KOPT-K1 (cell line): ENCODE results near the gene CASP2.
"Not testable (repeated sequence)": the region's sequence is repeated elsewhere in the genome, so short reads cannot be mapped to it uniquely, and the experiment has no call there.

Source experiments
- H3K27ac ChIP-seq: fragments of 200-600 bp; sonication (generic); 2 replicates; pipeline ENCODE4 v1.5.1; 2016; ENCODE audit warnings: antibody characterized with exemption, mild to moderate bottlenecking, low read depth, low read length; ENCODE audit not compliant: poor library complexity, severe bottlenecking
- H3K36me3 ChIP-seq: fragments of 200-600 bp; sonication (generic); 2 replicates; pipeline ENCODE4 v1.5.1; 2017; ENCODE audit warnings: antibody characterized with exemption, mild to moderate bottlenecking, low read length, moderate library complexity; ENCODE audit not compliant: insufficient read depth
- H3K9me3 ChIP-seq: fragments of 200-600 bp; sonication (generic); 2 replicates; pipeline ENCODE4 v1.5.1; 2017; ENCODE audit warnings: antibody characterized with exemption, low read length, mild to moderate bottlenecking; ENCODE audit not compliant: insufficient read depth, poor library complexity, severe bottlenecking

CASP2 gene

GRCh38 chr7:143256932-143257331, 31.2 kb upstream of the CASP2 start:
- Histone ChIP-seq H3K36me3 (no peaks in the 10 kb centered on the region), H3K27ac (no peak overlapping the region), H3K9me3 (peaks cover 19% of the 10 kb centered on the region)

GRCh38 chr7:143257501-143257900, 30.6 kb upstream of the CASP2 start:
- H3K27ac ChIP-seq, result no peak overlapping the region
- H3K9me3 ChIP-seq, result peaks cover 13% of the 10 kb centered on the region
- no peaks in the 10 kb centered on the region for H3K36me3 ChIP-seq

GRCh38 chr7:143258831-143259230, 29.3 kb upstream of the CASP2 start:
- Histone ChIP-seq H3K36me3 (no peaks in the 10 kb centered on the region), H3K27ac (no peak overlapping the region), H3K9me3 (peaks cover 4% of the 10 kb centered on the region)

GRCh38 chr7:143259765-143260164, 28.4 kb upstream of the CASP2 start:
- Histone ChIP-seq H3K27ac (no peak overlapping the region), H3K9me3 (no peaks in the 10 kb centered on the region), H3K36me3 (no peaks in the 10 kb centered on the region)

- H3K27ac ChIP-seq, result no peak overlapping the region
- H3K36me3 ChIP-seq, result peaks cover 19% of the 10 kb centered on the region
- H3K9me3 ChIP-seq, result no peaks in the 10 kb centered on the region
Observed at GRCh38 chr7:143261901-143262300, 26.2 kb upstream of the CASP2 start.

- Histone ChIP-seq H3K9me3 (no peaks in the 10 kb centered on the region), H3K36me3 (peaks cover 36% of the 10 kb centered on the region), H3K27ac (peak within 1 kb of the TSS; percentile 75)
Observed at GRCh38 chr7:143263266-143264195, 24.6 kb upstream of the CASP2 start, which contains the start of gene GSTK1. Gene GSTK1, plus strand, starts transcription at chr7:143263441. Its CDS starts 73 bp downstream, at chr7:143263514.

GRCh38 chr7:143264196-143264568, 24.0 kb upstream of the CASP2 start:
- Histone ChIP-seq H3K27ac (peak overlapping the region; percentile 75), H3K36me3 (peaks cover 42% of the 10 kb centered on the region)
- H3K9me3 ChIP-seq, result not testable (repeated sequence)

GRCh38 chr7:143265017-143265693, 23.0 kb upstream of the CASP2 start:
- H3K36me3 ChIP-seq, result peaks cover 52% of the 10 kb centered on the region
- no peaks in the 10 kb centered on the region for H3K9me3 ChIP-seq
- no peak overlapping the region for H3K27ac ChIP-seq

- Histone ChIP-seq H3K27ac (no peak overlapping the region), H3K36me3 (peaks cover 53% of the 10 kb centered on the region), H3K9me3 (no peaks in the 10 kb centered on the region)
Observed at GRCh38 chr7:143269251-143269650, 18.9 kb upstream of the CASP2 start.

- peaks cover 40% of the 10 kb centered on the region for H3K36me3 ChIP-seq
- no peak overlapping the region for H3K27ac ChIP-seq
- no peaks in the 10 kb centered on the region for H3K9me3 ChIP-seq
Observed at GRCh38 chr7:143271240-143271639, 16.9 kb upstream of the CASP2 start.

- Histone ChIP-seq H3K9me3 (no peaks in the 10 kb centered on the region), H3K27ac (no peak overlapping the region), H3K36me3 (peaks cover 24% of the 10 kb centered on the region)
Observed at GRCh38 chr7:143272871-143273270, 15.3 kb upstream of the CASP2 start.

GRCh38 chr7:143279186-143280098, 8.7 kb upstream of the CASP2 start:
- H3K36me3 ChIP-seq, result no peaks in the 10 kb centered on the region
- no peak overlapping the region for H3K27ac ChIP-seq
- H3K9me3 ChIP-seq, result no peaks in the 10 kb centered on the region

- no peak overlapping the region for H3K27ac ChIP-seq
- H3K9me3 ChIP-seq, result no peaks in the 10 kb centered on the region
- no peaks in the 10 kb centered on the region for H3K36me3 ChIP-seq
Observed at GRCh38 chr7:143280160-143280559, 8.0 kb upstream of the CASP2 start.

GRCh38 chr7:143280566-143280965, 7.6 kb upstream of the CASP2 start:
- H3K9me3 ChIP-seq, result no peaks in the 10 kb centered on the region
- no peak overlapping the region for H3K27ac ChIP-seq
- no peaks in the 10 kb centered on the region for H3K36me3 ChIP-seq

GRCh38 chr7:143281529-143281928, 6.6 kb upstream of the CASP2 start:
- no peaks in the 10 kb centered on the region for H3K36me3 ChIP-seq
- H3K27ac ChIP-seq, result no peak overlapping the region
- no peaks in the 10 kb centered on the region for H3K9me3 ChIP-seq
